ENCODE results near the gene PIEZO1. TPM values are rescaled to one million over a fixed set of nuclear protein-coding genes. Genes with fewer than 3 reads are reported as not detected.
A peak's percentile ranks its signal among the peaks of the same experiment; 100 is the strongest.
"Not testable (repeated sequence)": the region's sequence is repeated elsewhere in the genome, so short reads cannot be mapped to it uniquely, and the experiment has no call there.

Gene PIEZO1
- total RNA-seq, 4 donors from 2014 or later: 196 to 281 (median 206) TPM

DNA sequence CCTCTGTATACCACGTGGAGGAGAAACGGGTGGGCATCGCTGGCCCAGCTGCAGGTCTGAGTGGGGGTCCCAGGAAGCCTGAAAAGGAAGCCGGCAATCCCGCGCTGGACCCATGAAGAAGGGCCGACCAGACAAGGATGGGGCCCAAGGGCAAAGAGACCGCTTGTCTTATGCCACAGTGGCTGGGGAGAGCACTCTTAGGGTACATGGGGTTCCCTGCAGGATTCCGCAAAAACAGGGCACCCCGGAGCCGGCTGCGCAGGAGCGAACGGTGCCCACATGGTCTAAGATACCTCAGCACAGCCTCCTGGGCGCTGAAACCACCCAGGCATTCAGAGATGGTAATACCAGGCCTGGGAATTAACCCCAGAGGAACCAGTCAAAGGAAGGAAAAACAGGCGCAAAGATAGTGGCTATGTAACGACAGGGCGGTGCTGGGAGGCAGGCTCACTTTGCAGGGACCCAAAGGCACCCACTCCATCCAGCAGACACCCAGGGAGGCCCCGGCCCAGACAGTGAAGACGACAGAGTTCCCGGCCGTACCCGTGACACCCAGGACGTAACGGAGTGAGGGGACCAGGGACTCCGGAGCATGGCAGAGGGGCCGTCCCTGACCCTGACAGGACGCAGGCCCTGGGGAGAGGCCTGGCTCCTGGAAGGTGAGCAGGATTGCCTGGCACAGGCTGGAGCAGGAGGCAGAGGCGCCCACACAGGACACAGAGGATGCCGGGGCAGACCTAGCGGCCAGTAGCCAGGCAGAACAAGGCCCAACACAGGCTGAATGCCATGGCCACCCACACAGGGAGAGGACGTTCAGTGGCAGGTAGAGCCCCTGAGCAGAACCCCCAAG, 10.3 kb downstream of the PIEZO1 start:
- H3K4me3 ChIP-seq (ENCODE audit: low read depth, poor library complexity, severe bottlenecking): no peak overlapping the region
- DNase-seq (ENCODE audit: low spot score in 2 of 2): no peak
- 95 to 96% methylated on average over 32 of the region's 32 CpGs for WGBS, 2 donors
- intact Hi-C loops (cut with DNase I; ENCODE audit: low total_unique reads): no loop called here
- TF ChIP-seq, protein P1, sequence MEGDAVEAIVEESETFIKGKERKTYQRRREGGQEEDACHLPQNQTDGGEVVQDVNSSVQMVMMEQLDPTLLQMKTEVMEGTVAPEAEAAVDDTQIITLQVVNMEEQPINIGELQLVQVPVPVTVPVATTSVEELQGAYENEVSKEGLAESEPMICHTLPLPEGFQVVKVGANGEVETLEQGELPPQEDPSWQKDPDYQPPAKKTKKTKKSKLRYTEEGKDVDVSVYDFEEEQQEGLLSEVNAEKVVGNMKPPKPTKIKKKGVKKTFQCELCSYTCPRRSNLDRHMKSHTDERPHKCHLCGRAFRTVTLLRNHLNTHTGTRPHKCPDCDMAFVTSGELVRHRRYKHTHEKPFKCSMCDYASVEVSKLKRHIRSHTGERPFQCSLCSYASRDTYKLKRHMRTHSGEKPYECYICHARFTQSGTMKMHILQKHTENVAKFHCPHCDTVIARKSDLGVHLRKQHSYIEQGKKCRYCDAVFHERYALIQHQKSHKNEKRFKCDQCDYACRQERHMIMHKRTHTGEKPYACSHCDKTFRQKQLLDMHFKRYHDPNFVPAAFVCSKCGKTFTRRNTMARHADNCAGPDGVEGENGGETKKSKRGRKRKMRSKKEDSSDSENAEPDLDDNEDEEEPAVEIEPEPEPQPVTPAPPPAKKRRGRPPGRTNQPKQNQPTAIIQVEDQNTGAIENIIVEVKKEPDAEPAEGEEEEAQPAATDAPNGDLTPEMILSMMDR (IDR thresholded peaks at IDR 0.05): no peak
- TF ChIP-seq POLR2A (IDR thresholded peaks at IDR 0.05): no peak

- intact Hi-C loops (cut with DNase I; ENCODE audit: low total_unique reads): no loop called here
- DNase-seq (ENCODE audit: low spot score in 2 of 2): no peak
- WGBS, 2 donors: 56 to 70% methylated on average over 11 to 12 of the region's 12 CpGs
- no peak overlapping the region for H3K4me3 ChIP-seq (ENCODE audit: low read depth, poor library complexity, severe bottlenecking)
- no peak for TF ChIP-seq POLR2A (IDR thresholded peaks at IDR 0.05)
- TF ChIP-seq, protein P1 (IDR thresholded peaks at IDR 0.05): no peak
These were observed 11.2 kb downstream of the PIEZO1 start for GRCh38 chr16:88773812-88774291.

GRCh38 chr16:88772871-88773811, 11.9 kb downstream of the PIEZO1 start:
- no peak overlapping the region for H3K4me3 ChIP-seq (ENCODE audit: low read depth, poor library complexity, severe bottlenecking)
- peak in 1 of 2 donors; percentile 65 for DNase-seq (ENCODE audit: low spot score in 2 of 2)
- no peak for TF ChIP-seq POLR2A (IDR thresholded peaks at IDR 0.05)
- TF ChIP-seq, protein P1 (IDR thresholded peaks at IDR 0.05): no peak
- intact Hi-C loops (cut with DNase I; ENCODE audit: low total_unique reads): no loop called here
- WGBS, 2 donors: 52 to 65% methylated on average over 27 of the region's 29 CpGs

DNA sequence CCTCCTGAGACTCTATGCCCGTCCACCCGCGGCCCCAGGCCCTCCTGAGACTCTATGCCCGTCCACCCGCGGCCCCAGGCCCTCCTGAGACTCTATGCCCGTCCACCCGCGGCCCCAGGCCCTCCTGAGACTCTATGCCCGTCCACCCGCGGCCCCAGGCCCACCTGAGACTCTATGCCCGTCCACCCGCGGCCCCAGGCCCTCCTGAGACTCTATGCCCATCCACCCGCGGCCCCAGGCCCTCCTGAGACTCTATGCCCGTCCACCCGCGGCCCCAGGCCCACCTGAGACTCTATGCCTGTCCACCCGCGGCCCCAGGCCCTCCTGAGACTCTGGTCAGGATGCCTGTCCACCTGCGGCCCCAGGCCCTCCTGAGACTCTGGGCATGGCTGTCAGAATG, 13.2 kb downstream of the PIEZO1 start:
- DNase-seq (ENCODE audit: low spot score in 2 of 2); H3K4me3 ChIP-seq (ENCODE audit: low read depth, poor library complexity, severe bottlenecking); intact Hi-C loops (cut with DNase I; ENCODE audit: low total_unique reads): not testable (repeated sequence)
- 94 to 97% methylated on average over 7 to 13 of the region's 23 CpGs for WGBS, 2 donors

DNA sequence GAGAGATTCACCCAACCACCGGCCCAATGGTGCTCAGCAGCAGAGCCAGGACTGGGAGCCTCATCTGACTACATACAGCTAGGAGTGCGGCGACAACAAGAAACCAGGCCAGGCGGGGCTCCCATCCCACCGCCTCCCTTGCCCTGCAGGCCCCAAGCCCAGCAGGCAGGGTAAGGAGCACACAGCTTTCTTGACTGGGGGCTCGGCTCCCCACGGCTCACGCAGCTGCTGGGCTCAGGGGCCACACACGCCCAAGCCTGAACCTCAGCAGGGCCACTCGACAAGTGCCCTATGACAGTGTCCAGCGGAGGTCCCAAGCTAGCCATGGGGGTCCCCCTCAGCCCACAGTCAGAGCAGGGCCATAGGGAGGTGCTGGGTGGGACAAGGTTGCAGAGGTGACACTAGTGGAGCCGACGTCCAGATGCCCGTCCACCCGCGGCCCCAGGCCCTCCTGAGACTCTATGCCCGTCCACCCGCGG, 13.7 kb downstream of the PIEZO1 start:
- no peak for DNase-seq (ENCODE audit: low spot score in 2 of 2)
- no peak for TF ChIP-seq POLR2A (IDR thresholded peaks at IDR 0.05)
- TF ChIP-seq, protein P1 (IDR thresholded peaks at IDR 0.05): no peak
- intact Hi-C loops (cut with DNase I; ENCODE audit: low total_unique reads): no loop called here
- no peak overlapping the region for H3K4me3 ChIP-seq (ENCODE audit: low read depth, poor library complexity, severe bottlenecking)
- WGBS, 2 donors: 63 to 82% methylated on average over 10 to 15 of the region's 19 CpGs

Data from lower leg skin (tissue), 4 donors.